H54 (cell line): Measurements from ENCODE around the gene CKS2.
"Not testable (repeated sequence)": the region's sequence is repeated elsewhere in the genome, so short reads cannot be mapped to it uniquely, and the experiment has no call there.

ENCODE experiments used
- DNase-seq: peaks from one replicate; pipeline ENCODE4 v3.0.0; 2011; ENCODE audit warnings: low spot score, mixed read lengths; ENCODE audit not compliant: insufficient read length
- FAIRE-seq: peaks from 3 replicates; lab custom pipeline; 2011; peaks lifted over from hg19 to GRCh38; lab: Jason Lieb, UNC
- POLR2A ChIP-seq: IDR thresholded peaks from 2 replicates; pipeline ENCODE4 v1.6.1; 2011; ENCODE audit warnings: low read depth, mild to moderate bottlenecking, low read length

CKS2 gene

GRCh38 chr9:89319015-89319905 is 8.3 kb downstream of the CKS2 start:
- no peak for FAIRE-seq
- no peak for TF ChIP-seq POLR2A
- DNase-seq = no peak

GRCh38 chr9:89323390-89323789 is 12.4 kb downstream of the CKS2 start:
- no peak for TF ChIP-seq POLR2A
- FAIRE-seq (no peak), DNase-seq (no peak)

- DNase-seq (no peak), FAIRE-seq (no peak)
- TF ChIP-seq POLR2A = no peak
These were observed 14.7 kb downstream of the CKS2 start for GRCh38 chr9:89325733-89326132.

GRCh38 chr9:89328064-89328463 is 17.1 kb downstream of the CKS2 start:
- TF ChIP-seq POLR2A = no peak
- no peak for FAIRE-seq
- no peak for DNase-seq

GRCh38 chr9:89329917-89330316 is 18.9 kb downstream of the CKS2 start:
- no peak for TF ChIP-seq POLR2A
- DNase-seq (no peak), FAIRE-seq (no peak)

GRCh38 chr9:89330513-89330912 is 19.5 kb downstream of the CKS2 start:
- no peak for DNase-seq
- FAIRE-seq = no peak
- TF ChIP-seq POLR2A = no peak

- FAIRE-seq = no peak
- no peak for TF ChIP-seq POLR2A
- no peak for DNase-seq
These were observed 28.8 kb downstream of the CKS2 start for GRCh38 chr9:89339807-89340206.

- DNase-seq = no peak
- TF ChIP-seq POLR2A = no peak
- no peak for FAIRE-seq
These were observed 29.3 kb downstream of the CKS2 start for GRCh38 chr9:89340332-89340731.

GRCh38 chr9:89342213-89342612 is 31.2 kb downstream of the CKS2 start:
- DNase-seq (no peak), FAIRE-seq (peak; percentile 86)
- no peak for TF ChIP-seq POLR2A

GRCh38 chr9:89342948-89343347 is 32.0 kb downstream of the CKS2 start:
- FAIRE-seq (no peak), DNase-seq (no peak)
- no peak for TF ChIP-seq POLR2A

- DNase-seq, FAIRE-seq: not testable (repeated sequence)
These were observed 32.8 kb downstream of the CKS2 start for GRCh38 chr9:89343812-89344211.

- TF ChIP-seq POLR2A = no peak
- no peak for DNase-seq
- FAIRE-seq = no peak
These were observed 34.5 kb downstream of the CKS2 start for GRCh38 chr9:89345476-89345875.

- DNase-seq = no peak
- TF ChIP-seq POLR2A = no peak
- FAIRE-seq = no peak
These were observed 35.7 kb downstream of the CKS2 start for GRCh38 chr9:89346696-89347095.

GRCh38 chr9:89347651-89348050 is 36.7 kb downstream of the CKS2 start:
- no peak for TF ChIP-seq POLR2A
- FAIRE-seq (no peak), DNase-seq (no peak)

GRCh38 chr9:89349607-89350006 is 38.6 kb downstream of the CKS2 start:
- TF ChIP-seq POLR2A = no peak
- FAIRE-seq (no peak), DNase-seq (no peak)
